ENCODE results near the gene SHISA6.

DNA sequence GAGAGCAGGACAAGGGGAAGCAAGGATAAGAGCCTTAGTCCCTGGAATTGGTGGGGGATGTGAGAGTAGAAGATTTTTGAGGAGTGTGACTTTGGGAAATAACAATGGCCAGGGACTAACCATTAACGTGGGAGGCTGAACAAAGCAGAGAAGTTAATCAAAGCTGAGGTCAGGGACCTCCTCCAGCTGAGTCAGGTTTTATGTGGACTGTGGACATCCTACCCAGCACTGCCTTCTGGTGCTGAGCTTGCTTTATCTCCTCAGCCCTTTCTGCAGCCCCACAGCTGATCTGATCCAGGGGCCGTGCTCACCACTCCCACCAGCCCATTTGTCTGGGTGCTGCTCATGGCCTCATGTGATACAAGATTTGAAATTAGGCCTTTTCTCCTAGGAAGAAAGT lies 146.6 kb downstream of the SHISA6 start:
- TF ChIP-seq, protein P1, sequence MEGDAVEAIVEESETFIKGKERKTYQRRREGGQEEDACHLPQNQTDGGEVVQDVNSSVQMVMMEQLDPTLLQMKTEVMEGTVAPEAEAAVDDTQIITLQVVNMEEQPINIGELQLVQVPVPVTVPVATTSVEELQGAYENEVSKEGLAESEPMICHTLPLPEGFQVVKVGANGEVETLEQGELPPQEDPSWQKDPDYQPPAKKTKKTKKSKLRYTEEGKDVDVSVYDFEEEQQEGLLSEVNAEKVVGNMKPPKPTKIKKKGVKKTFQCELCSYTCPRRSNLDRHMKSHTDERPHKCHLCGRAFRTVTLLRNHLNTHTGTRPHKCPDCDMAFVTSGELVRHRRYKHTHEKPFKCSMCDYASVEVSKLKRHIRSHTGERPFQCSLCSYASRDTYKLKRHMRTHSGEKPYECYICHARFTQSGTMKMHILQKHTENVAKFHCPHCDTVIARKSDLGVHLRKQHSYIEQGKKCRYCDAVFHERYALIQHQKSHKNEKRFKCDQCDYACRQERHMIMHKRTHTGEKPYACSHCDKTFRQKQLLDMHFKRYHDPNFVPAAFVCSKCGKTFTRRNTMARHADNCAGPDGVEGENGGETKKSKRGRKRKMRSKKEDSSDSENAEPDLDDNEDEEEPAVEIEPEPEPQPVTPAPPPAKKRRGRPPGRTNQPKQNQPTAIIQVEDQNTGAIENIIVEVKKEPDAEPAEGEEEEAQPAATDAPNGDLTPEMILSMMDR (IDR thresholded peaks at IDR 0.05) = no peak
- TF ChIP-seq EZH2 (IDR thresholded peaks at IDR 0.05; ENCODE audit: borderline replicate concordance, insufficient read depth, low read depth, low read length, poor library complexity, severe bottlenecking) = no peak

All from B cell (primary cell).